ENCODE measurements around the gene BTD.

DNA sequence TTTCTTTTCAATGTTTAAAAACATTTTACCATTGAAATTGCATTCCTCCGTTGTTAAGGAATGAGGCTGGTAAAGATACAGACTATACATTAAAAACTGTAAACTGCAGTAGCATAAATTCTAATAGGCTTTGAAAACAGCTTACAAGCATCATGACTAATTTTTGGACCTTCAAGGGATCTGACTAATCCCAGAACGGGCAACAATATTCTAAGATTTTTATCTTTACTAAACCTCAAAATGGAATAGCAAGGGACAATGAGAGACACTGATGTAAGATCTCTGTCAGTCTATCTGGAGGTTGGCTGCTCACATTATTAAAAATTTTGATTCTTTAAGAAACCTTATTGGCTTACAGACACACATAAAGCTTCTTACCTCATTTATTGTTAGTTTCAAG lies 74.7 kb downstream of the BTD start:
- TF ChIP-seq CTCF (IDR thresholded peaks at IDR 0.05; ENCODE audit: low read depth, low read length, missing input control) (no peak), RXRA (IDR thresholded peaks at IDR 0.05) (no peak), TAF1 (conservative IDR thresholded peaks at IDR 0.05) (no peak), RAD21 (IDR thresholded peaks at IDR 0.05) (no peak)
- TF ChIP-seq, protein P1, sequence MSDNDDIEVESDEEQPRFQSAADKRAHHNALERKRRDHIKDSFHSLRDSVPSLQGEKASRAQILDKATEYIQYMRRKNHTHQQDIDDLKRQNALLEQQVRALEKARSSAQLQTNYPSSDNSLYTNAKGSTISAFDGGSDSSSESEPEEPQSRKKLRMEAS (IDR thresholded peaks at IDR 0.05): no peak
- TF ChIP-seq, protein P2, sequence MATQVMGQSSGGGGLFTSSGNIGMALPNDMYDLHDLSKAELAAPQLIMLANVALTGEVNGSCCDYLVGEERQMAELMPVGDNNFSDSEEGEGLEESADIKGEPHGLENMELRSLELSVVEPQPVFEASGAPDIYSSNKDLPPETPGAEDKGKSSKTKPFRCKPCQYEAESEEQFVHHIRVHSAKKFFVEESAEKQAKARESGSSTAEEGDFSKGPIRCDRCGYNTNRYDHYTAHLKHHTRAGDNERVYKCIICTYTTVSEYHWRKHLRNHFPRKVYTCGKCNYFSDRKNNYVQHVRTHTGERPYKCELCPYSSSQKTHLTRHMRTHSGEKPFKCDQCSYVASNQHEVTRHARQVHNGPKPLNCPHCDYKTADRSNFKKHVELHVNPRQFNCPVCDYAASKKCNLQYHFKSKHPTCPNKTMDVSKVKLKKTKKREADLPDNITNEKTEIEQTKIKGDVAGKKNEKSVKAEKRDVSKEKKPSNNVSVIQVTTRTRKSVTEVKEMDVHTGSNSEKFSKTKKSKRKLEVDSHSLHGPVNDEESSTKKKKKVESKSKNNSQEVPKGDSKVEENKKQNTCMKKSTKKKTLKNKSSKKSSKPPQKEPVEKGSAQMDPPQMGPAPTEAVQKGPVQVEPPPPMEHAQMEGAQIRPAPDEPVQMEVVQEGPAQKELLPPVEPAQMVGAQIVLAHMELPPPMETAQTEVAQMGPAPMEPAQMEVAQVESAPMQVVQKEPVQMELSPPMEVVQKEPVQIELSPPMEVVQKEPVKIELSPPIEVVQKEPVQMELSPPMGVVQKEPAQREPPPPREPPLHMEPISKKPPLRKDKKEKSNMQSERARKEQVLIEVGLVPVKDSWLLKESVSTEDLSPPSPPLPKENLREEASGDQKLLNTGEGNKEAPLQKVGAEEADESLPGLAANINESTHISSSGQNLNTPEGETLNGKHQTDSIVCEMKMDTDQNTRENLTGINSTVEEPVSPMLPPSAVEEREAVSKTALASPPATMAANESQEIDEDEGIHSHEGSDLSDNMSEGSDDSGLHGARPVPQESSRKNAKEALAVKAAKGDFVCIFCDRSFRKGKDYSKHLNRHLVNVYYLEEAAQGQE (IDR thresholded peaks at IDR 0.05): no peak

Data from liver (tissue), 3 donors.